COLO668 (cell line): ENCODE measurements around the gene EBF3.

ENCODE experiments used
- DNase-seq: peaks from one replicate; lab custom pipeline; 2025; ENCODE audit not compliant: unreplicated experiment; lab: John Stamatoyannopoulos, UW

EBF3 gene, protein sequence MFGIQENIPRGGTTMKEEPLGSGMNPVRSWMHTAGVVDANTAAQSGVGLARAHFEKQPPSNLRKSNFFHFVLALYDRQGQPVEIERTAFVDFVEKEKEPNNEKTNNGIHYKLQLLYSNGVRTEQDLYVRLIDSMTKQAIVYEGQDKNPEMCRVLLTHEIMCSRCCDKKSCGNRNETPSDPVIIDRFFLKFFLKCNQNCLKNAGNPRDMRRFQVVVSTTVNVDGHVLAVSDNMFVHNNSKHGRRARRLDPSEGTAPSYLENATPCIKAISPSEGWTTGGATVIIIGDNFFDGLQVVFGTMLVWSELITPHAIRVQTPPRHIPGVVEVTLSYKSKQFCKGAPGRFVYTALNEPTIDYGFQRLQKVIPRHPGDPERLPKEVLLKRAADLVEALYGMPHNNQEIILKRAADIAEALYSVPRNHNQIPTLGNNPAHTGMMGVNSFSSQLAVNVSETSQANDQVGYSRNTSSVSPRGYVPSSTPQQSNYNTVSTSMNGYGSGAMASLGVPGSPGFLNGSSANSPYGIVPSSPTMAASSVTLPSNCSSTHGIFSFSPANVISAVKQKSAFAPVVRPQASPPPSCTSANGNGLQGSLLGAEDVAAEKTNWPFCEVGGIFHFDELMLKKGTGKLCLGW

DNA sequence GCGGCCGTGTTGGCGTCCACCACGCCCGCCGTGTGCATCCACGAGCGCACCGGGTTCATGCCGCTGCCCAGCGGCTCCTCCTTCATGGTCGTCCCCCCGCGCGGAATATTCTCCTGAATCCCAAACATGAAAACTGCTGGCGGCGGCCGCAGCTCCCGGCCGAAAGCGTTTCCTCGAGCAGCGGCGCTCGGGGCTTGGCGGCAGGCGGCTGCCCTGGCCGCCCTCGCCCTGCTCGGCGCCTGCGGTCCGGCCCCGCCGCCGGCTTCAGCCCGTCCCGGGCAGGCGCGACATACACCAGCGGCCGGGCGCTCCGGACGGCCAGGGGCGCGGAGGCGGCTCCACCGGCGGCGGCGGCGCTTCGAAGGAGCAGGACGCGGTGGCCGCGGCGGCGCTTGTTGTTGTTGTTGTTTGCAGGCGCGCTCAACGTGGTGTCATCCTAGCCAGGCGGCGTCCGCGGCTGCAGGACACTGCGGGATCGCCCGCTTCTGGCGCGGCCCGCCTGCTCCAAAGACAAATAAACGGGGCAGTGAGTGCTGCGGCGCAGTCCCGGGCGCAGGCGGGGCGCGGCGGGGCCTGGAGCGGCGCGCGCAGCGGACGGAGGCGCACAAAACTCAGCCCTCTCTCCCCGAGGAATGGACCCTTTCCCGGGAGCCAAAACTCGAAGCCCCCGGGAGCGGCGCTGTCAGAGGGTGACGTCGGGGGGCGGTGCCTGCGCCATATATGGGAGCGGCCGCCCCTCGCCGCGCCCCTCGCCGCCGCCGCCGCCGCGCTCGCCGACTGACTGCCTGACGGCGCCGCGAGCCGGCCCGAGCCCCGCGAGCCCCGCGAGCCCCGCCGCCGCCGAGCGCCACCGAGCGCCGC lies at the start of gene EBF3:
TSS of gene EBF3 (minus strand) at position 634 of the 861 bp plus-strand sequence. CDS start at position 128, 506 bp downstream.
- peak; percentile 69 for DNase-seq

DNA sequence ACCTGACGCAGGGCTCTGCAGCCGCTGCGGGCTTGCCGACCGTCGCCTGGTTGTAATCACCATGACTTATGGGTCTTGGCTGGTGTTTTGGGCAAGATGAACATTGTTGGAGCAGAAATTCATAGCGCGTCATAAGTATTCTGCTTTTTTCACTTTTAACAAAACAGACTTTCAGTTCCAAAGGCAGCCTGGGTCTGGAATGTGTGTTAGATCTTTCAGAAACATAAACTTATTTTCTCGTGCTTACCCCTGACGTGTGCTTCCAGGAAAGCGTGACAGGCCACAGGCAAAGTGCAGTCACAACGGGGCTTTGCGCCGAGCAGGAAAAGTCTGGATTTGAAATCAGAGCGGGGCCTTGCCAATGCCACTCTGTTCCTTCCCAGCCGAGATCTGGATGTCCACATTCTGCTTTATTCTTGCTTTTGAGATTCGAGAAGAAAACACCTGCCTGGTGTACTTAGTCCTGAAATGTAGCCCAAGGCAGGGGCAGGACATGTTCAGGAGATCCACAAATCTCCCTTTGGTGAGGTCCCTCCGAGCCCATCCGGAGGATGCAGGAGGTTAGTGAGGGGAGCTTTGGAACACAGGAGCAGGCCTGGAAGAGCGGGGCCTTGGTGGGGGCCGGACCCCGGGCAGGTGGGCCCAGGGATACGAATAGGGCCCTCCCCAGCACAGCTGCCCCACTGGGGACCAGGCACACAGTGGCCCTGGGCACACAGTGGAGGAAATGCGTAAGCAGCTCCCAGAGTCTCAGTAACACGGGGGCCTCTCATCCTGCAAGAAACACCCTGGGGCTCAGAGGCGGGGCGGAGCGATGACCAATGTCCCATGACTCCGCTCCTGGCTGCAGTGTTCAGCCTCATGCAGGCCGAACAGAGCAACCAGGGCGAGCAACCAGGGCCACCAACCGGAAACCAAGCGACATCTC lies 49.5 kb upstream of the EBF3 start:
- no peak for DNase-seq

DNA sequence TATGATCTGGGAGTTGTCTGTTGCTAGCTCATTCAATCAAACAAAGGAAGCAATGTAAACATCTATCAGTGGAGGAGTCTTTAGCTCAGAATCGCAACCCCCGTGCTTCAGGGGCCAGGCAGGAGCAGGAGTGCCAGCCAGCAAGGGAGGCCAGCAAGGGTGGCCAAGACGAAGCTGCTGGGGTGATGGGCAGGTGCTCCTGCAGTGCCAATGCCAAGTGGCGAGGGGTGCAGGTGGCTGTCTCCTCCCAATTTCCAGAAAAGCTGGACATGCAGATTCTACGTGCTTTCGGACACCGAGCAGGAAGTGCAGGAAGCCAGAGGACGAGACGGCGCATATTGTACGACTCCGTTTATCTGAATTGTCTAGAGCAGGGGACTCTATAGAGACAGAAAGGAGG lies 48.1 kb upstream of the EBF3 start:
- DNase-seq, result no peak

DNA sequence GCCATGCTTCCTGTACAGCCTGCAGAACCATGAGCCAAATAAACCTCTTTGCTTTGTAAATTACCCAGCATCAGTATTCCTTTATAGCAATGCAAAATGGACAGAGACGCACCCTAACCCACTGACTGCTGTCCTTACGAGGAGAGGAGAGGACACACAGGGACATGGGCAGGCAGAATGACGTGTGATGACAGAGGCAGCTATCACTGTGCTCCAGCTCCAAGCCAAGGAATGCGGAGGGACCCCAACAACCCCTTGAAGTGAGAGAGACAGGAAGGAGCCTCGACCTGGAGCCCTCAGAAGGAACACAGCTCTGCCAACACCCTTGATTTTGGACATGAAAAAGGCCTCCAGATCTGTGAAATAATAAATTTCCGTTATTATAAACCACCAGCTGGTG lies 46.6 kb upstream of the EBF3 start:
- no peak for DNase-seq

DNA sequence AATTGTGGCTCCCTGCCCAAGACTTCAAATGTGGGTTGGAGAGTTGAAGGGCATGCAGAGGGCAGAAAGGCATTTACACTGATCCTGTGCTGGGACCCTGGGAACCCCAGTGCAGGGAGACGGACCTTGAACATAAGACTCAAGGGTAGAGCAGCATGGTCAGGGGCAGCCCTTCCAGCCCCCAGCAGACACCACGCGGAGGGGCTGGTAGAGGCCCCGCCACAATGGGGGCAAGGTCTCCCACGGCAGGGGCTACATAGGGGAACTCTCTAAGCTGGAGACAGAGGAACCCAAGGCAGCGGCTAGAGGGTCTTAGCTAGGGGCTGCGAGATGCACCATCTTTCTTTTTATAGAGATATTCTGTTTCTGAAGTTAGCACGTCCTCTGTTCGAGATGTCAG lies 45.2 kb upstream of the EBF3 start:
- no peak for DNase-seq

DNA sequence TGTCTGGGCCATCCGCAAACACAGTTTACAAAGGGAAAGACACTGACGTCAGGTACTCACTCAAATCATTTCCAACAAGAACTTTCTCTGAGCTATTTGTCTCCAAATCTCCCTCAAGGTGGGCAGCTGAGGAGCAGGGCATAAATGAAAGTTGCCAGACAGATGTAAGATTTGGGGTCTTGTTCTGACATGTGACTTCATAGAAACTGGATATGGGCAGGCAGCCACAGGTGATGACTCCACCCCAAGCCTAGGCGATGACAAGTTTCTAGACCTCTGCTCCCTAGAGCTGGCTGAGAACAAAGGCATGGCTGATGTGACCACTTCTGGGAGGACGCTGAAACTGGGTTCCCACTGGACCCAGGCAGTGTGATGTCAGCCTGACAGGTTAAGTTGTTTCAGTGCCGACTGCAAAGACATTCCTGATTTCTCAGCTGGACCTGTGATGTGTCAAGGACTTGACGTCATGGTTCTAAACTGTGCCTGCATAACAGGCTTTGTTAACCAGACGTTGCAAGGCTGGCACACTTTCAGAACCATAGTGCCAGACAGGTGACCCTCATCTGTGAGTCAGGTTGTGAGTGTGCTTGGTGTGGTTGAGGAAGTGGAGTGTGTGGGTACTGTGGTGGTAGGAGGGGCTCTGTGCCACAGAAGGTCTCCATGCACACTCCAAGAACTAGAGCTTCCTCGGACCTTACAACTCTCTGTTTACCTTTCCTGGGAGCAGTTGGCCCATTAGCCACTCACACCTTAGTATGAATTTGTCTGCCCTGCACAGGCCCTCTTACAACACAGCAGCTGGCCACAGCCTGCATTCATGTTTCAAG lies 39.9 kb upstream of the EBF3 start:
- DNase-seq, result no peak

DNA sequence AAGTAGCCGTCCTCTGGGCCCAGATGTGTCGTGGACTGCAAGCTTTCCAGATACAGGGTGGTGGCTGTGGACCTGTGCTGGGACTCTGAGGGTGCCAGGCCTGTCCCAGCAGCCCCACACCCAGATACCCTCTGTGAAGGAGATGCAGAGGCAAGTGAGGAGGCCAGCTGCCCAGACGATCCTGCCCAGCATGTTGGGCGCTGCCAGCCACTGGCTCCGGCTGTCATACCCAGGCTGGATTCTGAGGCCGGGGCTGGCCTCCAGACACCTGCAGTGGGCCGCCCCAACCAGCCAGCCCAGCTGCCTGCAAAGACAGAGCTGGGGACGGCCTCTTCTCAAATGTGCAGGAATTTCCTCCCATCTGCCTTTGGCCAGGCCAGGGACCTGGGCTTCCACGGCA lies 39.1 kb upstream of the EBF3 start:
- no peak for DNase-seq

DNA sequence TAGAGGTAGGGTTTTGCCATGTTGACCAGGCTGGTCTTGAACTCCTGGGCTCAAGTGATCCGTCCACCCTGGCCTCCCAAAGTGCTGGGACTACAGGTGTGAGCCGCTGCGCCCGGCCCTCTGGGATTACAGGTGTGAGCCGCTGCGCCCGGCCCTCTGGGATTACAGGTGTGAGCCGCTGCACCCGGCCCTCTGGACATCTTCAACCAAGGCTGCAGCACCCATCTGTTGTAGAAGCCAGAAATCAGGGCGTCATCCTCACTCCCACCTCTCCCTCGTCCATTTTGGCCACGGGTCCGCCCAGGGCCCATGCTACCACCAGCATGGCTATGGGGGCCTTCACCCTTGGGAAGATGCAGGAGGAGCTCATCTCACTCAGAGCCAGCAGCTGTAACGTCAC lies 38.5 kb upstream of the EBF3 start:
- no peak for DNase-seq

DNA sequence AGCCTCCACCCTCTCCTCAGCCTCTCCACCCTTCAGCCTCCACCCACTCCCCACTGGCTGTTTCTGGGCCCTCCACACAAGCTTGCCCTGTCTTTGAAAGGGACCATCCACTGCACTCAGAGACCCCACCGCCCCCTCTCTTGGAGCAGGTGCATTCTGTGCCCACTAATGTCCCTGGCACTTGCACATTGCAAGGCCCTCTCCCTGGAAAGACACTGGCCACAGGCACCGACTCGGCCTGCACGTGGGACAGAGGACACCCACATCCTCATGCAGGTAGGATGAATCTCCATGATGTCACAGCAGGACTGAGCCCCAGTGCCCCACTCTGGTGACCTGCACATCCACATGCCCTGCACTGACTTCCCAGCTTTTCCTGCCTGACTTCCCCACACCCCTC lies 36.8 kb upstream of the EBF3 start:
- no peak for DNase-seq

DNA sequence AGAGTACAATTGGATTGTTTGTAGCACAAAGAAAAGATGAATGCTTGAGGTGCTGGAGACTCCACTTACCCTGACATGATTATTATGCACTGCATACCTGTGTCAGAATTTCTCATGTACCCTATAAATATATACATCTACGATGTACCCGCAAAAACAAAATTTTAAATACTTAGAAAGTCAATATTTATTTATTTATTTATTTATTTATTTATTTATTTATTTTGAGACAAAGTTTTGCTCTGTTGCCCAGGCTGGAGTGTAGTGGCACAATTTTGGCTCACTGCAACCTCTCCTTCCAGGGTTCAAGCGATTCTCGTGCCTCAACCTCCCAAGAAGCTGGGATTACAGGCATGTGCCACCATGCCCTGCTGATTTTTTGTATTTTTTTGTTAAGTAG lies 35.1 kb upstream of the EBF3 start:
- no peak for DNase-seq

DNA sequence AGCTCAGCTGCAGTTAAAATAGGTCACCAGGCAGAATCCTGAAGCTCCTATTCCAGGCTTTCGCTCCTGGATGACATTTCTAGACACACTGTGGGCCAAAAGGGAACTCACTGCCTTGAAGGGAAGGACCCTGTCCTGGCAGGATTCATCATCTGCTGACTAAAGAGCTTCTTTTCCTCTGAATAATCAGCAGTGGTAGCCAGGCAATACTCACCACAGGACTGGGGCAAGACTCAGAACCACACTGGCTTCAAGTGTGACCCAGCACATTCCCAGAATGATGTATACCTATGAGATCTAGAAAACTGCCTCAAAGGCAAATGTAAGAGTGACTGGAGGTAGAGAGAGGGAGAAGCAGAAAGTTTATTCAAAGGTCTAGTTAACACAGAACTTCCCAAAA lies 29.5 kb upstream of the EBF3 start:
- no peak for DNase-seq

DNA sequence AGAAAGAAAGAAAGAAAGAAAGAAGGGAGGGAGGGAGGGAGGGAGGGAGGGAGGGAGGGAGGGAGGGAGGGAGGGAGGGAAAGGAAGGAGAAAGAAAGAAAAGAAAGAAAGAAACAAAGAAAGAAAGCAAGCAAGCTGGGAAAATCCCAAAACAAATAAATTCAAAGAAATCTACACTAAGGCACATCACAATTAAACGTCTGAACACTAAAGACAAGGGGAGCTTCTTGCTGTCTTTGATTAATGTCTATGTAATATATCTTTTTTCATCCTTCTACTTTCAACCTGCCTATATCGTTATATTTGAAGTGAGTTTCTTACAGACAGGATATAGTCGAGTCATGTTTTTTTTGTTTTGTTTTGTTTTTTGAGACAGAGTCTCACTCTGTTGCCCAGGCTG lies 28.3 kb upstream of the EBF3 start:
- no peak for DNase-seq

DNA sequence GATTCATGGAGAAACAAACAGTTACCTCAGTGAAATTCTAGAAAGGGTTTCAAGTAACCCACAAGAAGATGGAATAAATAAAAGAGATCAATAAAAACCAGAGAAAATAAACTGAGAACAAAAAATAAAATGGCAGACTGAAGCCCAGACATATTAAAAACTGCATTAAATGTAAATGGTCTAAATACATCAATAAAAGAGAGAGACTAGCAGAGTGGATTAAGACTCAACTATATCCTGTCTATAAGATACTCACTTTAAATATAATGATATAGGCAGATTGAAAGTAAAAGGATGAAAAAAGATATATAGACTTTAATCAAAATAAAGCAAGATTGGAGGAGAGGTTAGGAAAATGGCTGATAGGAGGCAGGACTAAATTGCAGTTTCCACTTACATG lies 18.8 kb upstream of the EBF3 start:
- DNase-seq, result no peak

DNA sequence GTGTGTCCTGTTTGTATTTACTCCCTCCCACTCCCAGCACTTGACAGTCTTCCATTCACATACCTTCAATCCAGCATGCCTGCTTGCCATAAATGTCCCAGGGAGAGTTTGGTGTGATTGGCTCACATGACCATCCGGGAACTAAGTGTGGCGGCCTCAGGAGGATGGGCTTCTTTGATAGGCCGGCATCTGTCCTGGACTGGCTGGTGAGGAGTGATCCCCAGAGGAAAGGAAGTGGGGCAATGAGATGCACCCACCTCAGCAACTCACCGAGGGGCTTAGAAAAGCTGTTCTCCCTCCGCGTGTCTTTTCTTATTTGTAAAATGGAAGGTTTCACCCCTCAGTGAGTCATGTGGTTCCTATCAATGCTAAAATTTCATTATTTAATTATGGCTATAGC lies 14.9 kb upstream of the EBF3 start:
- DNase-seq, result no peak

DNA sequence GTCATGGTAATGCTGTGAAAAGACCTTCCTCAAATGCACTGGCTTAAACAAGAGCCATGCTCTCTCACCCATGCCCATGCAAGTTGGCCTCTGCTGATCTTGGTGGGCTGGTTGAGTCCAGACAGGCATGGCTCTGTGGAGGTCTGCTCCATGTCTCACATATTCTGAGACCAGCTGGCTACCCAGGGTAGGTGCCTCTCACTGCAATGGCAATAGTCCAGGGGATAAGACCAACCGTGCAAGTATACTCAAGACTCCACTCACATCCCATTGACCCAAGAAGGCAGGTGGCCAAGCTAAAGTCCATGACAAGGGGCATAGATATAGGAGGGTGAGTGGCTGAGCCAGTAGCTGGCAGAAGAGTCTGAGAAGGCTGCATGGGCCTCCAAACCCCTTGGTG lies 14.2 kb upstream of the EBF3 start:
- no peak for DNase-seq

DNA sequence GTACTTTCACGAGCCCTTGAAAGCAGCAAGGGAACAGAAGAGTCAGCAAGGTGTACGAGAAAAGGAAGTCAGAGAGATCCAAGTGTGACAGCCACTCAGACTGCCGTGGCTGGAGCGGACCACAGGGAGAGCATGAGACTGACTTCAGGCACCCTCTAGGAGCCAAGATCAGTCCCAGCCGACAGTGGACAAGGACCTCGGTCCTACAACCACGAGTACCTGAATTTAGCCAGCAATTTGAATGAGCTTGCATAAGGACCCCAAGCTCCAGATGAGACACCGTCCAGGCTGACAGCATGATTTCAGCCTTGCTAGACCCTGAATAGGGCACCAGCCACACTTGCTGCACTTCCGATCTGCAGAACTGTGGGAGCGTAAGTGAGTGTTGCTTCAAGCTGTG lies 13.7 kb upstream of the EBF3 start:
- no peak for DNase-seq

DNA sequence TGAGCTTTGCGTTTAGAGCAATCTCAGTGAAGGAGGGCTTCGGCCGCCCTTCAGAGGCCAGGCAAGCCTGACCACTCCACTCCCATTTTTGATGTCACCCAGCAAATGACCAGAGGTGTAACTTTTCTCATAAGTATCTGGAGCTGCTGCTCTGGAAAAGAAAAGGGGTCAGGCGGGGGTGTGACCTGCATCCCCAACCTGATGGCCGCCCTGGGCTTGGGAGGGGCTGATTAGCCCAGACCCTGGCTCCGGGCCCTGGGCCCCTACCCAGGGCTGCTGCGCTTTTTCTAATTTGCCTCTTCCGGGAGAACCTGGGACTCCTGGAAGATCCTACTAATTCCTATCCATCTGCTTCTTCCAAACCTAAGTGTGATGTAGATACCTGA lies 9.6 kb upstream of the EBF3 start:
- no peak for DNase-seq

DNA sequence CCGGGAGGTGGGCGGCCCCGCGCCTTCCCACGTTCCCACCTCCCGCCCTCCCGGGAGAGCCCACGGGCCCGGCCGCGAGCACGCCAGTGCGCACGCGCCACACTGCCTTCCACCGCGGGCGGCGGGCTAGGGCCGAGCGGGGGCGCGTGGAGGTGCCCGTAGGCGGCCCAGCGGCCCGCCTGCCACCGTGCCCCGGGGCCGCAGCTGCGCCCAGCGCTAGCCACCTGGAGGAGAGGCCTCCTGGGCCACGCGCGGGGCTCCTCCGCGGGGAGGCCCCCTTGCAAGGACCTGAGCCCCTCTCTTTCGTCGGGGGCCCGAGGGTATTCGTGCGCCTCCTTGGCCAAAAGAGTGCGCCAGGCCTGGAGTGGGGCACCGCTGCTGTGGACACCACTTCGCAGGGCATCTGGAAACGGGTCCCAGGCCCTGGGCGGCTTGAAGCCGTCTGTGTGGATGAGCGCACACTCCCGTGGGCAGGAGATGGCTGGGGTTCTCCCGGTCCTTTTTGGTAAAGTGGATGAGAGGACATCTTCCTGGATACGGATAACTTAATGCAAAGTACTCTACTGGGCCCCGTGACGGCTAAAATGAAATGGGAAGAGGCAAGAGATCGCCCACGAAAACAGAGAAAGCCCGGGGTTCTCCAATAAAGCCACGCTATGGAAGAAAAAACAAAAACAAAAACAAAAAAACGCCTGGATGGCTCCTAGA lies 9.0 kb upstream of the EBF3 start:
- no peak for DNase-seq
